Measurements from ENCODE around the gene SLC9A8. TPM values are rescaled to one million over a fixed set of nuclear protein-coding genes. Genes with fewer than 3 reads are reported as not detected.

Gene SLC9A8
- total RNA-seq, 1 donor from 2014 or later, result 1.6 TPM

DNA sequence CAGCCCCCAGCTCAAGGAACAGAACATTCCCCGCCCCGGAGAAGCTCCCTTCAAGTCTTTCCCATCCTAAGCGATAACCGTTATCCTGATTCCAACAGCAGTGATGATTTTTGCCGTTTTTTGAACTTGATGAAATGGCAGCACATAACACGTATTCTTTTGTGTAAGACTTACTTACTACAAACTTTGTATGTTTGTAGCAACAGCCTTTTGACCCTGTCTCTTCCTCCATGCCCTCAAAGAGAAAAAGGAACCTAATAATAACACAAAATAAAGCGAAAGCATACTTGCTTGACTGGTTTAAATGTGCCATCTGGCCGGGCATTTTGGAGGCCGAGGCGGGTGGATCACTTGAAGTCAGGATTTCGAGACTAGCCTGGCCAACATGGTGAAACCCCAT lies 26.4 kb upstream of the SLC9A8 start:
- H3K4me3 ChIP-seq (ENCODE audit: low read depth, low read length), result no peak overlapping the region
- FAIRE-seq, result no peak
- DNase-seq (ENCODE audit: low read depth), result no peak
- TF ChIP-seq, protein P1, sequence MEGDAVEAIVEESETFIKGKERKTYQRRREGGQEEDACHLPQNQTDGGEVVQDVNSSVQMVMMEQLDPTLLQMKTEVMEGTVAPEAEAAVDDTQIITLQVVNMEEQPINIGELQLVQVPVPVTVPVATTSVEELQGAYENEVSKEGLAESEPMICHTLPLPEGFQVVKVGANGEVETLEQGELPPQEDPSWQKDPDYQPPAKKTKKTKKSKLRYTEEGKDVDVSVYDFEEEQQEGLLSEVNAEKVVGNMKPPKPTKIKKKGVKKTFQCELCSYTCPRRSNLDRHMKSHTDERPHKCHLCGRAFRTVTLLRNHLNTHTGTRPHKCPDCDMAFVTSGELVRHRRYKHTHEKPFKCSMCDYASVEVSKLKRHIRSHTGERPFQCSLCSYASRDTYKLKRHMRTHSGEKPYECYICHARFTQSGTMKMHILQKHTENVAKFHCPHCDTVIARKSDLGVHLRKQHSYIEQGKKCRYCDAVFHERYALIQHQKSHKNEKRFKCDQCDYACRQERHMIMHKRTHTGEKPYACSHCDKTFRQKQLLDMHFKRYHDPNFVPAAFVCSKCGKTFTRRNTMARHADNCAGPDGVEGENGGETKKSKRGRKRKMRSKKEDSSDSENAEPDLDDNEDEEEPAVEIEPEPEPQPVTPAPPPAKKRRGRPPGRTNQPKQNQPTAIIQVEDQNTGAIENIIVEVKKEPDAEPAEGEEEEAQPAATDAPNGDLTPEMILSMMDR (IDR thresholded peaks at IDR 0.05; ENCODE audit: insufficient read depth, low read length, severe bottlenecking), result no peak
- H3K27me3 ChIP-seq (ENCODE audit: control insufficient read depth, insufficient read depth, low read length), result no peaks in the 10 kb centered on the region
- H3K36me3 ChIP-seq (ENCODE audit: control insufficient read depth, insufficient read depth, low read length), result no peaks in the 10 kb centered on the region

DNA sequence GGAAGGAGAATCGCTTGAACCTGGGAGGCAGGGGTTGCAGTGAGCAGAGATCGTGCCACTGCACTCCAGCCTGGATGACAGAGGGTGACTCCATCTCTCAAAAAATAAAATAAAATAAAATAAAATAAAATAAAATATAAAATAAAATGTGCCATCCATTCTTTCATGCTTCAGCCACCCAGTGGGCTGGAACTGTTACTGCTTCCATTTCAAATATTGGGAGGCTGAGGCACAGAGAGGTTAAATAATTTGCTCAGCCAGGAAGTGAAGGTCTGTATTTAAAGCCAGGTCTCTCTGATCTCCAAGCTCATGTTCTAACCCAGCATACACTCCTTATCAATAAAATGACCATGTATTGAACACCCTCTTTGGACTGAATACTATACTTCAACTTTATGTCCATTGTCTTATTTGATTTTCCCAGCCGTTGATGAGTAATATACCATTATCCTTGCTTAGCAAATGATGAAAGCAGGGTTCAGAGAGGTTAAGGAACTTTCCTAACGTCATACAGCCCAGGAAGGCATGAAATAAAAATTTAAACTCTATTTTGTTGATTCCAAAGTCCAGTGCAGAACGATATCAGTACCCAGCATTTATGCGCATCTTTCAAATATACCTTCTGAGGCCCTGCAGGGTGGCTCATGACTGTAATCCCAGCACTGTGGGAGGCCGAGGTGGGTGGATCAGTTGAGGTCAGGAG lies 25.8 kb upstream of the SLC9A8 start:
- FAIRE-seq (no peak), DNase-seq (ENCODE audit: low read depth) (no peak)
- no peaks in the 10 kb centered on the region for H3K36me3 ChIP-seq (ENCODE audit: control insufficient read depth, insufficient read depth, low read length)
- no peak overlapping the region for H3K4me3 ChIP-seq (ENCODE audit: low read depth, low read length)
- H3K27me3 ChIP-seq (ENCODE audit: control insufficient read depth, insufficient read depth, low read length), result no peaks in the 10 kb centered on the region
- TF ChIP-seq, protein P1 (IDR thresholded peaks at IDR 0.05; ENCODE audit: insufficient read depth, low read length, severe bottlenecking), result no peak

DNA sequence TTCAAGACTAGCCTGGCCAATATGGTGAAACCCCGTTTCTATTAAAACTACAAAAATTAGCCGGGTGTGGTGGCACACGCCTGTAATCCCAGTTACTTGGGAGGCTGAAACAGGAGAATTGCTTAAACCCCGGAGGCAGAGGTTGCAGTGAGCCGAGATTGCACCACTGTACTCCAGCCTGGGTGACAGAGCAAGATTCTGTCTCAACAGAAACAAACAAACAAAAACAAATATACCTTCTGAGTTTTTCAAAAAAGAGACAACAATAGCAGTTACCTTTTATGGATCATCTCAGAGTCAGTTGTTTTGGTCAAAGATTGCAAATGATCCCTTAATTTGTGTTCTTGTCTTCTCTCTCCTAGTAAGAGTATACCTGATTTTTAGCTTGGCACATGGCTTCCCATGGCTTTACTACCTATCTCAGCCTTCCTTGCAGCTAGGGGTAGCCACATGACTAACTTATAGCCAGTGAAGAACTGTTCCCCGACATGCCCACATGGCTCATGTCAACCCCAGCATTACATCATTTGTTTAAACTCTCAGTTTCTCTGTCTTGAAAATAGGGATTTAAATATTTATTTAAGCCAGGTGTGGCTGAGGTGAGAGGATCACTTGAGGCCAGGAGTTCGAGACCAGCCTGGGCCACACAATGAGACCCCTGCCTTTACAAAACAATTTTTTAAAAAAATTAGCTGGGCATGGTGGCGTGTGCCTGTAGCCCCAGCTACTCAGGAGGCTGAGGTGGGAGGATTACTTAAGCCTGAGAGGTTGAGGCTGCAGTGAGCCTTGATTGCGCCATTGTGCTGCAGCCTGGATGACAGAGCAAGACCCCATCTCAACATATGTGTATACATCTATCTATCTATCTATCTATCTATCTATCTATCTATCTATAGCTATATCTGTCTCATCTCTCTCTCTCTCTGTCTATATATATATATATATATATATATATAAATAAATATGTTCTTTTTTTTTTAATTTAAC lies 25.0 kb upstream of the SLC9A8 start:
- TF ChIP-seq, protein P1 (IDR thresholded peaks at IDR 0.05; ENCODE audit: insufficient read depth, low read length, severe bottlenecking), result no peak
- no peak for FAIRE-seq
- no peaks in the 10 kb centered on the region for H3K27me3 ChIP-seq (ENCODE audit: control insufficient read depth, insufficient read depth, low read length)
- DNase-seq (ENCODE audit: low read depth), result no peak
- no peaks in the 10 kb centered on the region for H3K36me3 ChIP-seq (ENCODE audit: control insufficient read depth, insufficient read depth, low read length)
- H3K4me3 ChIP-seq (ENCODE audit: low read depth, low read length), result no peak overlapping the region

DNA sequence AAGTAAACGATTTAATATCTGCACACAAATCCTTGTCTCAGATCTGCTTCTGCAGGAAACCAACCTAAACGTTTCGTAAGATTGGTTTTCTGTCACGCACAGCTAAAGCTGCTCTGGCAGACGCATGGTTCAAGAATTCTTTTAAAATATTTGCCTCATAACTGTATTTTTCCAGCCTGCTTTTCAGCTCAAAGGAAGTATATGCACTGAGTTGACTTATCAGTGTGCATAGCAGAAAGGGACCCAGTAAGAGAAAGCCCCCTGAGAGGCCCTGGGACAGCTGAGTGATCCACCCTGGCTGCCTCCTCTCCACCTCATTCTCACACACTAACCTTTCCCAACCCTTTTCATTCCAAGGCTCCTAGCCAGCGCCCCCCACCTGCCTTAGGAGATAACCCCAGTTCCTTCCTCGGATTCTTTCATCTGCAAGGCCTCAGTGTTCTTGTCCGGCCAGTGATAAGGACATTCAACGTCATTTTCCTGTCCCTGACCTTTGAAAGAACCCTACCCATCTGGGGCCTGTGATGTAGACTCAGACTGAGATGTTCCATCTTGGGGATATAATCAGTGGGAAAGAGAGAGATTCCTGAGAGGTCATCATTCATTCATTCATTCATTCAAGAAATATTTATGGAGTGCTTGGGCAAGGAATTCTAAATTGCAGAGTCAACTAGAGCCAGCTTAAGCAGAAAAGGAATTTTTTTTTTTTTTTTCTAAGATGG lies 22.4 kb upstream of the SLC9A8 start:
- no peaks in the 10 kb centered on the region for H3K36me3 ChIP-seq (ENCODE audit: control insufficient read depth, insufficient read depth, low read length)
- no peak for DNase-seq (ENCODE audit: low read depth)
- TF ChIP-seq, protein P1 (IDR thresholded peaks at IDR 0.05; ENCODE audit: insufficient read depth, low read length, severe bottlenecking), result no peak
- H3K27me3 ChIP-seq (ENCODE audit: control insufficient read depth, insufficient read depth, low read length), result no peaks in the 10 kb centered on the region
- no peak for FAIRE-seq
- H3K4me3 ChIP-seq (ENCODE audit: low read depth, low read length), result no peak overlapping the region

DNA sequence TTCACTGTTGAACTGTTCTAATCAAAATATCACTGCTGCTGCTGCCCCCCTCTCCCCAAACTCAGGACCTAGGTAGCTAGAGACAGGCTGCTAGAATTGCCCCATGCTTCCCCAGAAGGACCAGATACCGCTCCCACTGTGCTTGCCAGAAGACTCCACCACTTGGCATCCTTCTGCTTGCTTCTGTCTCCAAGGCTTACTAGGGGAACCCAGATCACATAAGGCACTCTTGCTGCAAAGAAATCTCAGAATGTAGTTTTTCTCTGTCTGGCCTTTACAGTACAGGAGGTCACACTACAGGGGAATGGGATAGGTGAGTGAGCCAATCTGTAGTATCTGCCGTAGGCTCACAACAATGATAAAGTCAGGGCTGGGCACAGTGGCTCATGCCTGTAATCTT lies 21.5 kb upstream of the SLC9A8 start:
- TF ChIP-seq, protein P1 (IDR thresholded peaks at IDR 0.05; ENCODE audit: insufficient read depth, low read length, severe bottlenecking), result no peak
- no peaks in the 10 kb centered on the region for H3K27me3 ChIP-seq (ENCODE audit: control insufficient read depth, insufficient read depth, low read length)
- FAIRE-seq (no peak), DNase-seq (ENCODE audit: low read depth) (no peak)
- no peaks in the 10 kb centered on the region for H3K36me3 ChIP-seq (ENCODE audit: control insufficient read depth, insufficient read depth, low read length)
- H3K4me3 ChIP-seq (ENCODE audit: low read depth, low read length), result no peak overlapping the region
